Peyer's patch (tissue), 4 donors: ENCODE data around the gene COMMD7. TPM values are rescaled to one million over a fixed set of nuclear protein-coding genes. Genes with fewer than 3 reads are reported as not detected.

ENCODE experiments used
- DNase-seq, 3 donors: peaks; one replicate each; pipeline ENCODE4 v3.0.0-alpha.2; 2017 to 2019
- H3K27ac ChIP-seq, 4 donors: fragments of 200-600 bp; sonication (generic); one replicate each; pipeline ENCODE4 v1.5.1; 2016 to 2019
- H3K27me3 ChIP-seq, 2 donors: fragments of 200-600 bp; sonication (generic); one replicate each; pipeline ENCODE4 v1.5.1; 2019
- H3K36me3 ChIP-seq, 3 donors: fragments of 200-600 bp; sonication (generic); one replicate each; pipeline ENCODE4 v1.5.1; 2016 to 2019
- H3K4me1 ChIP-seq, 4 donors: fragments of 200-600 bp; sonication (generic); one replicate each; pipeline ENCODE4 v1.5.1; 2016 to 2019
- H3K4me3 ChIP-seq, 4 donors: fragments of 200-600 bp; sonication (generic); 1 replicate in 3 of 4; 2 replicates in 1 of 4; pipeline ENCODE4 v1.5.1; 2016 to 2019; ENCODE audit warnings: mild to moderate bottlenecking in 1 of 4
- H3K9me3 ChIP-seq, 4 donors: fragments of 200-600 bp; sonication (generic); one replicate each; pipeline ENCODE4 v1.5.1; 2016 to 2019; ENCODE audit warnings: mild to moderate bottlenecking in 1 of 4
- CTCF ChIP-seq, 6 experiments: fragments of 450-650 bp in 4 of 6; fragments of 200-600 bp in 2 of 6; sonication (generic) in 1 of 6; IDR thresholded peaks; one replicate each; pipeline ENCODE4 v1.5.1; 2017 to 2019; ENCODE audit warnings: antibody characterized with exemption in 6 of 6, mild to moderate bottlenecking in 3 of 6, moderate library complexity in 1 of 6
- POLR2A ChIP-seq, 2 donors: fragments of 450-650 bp; IDR thresholded peaks; one replicate each; pipeline ENCODE4 v1.5.1; 2017; ENCODE audit warnings: antibody characterized with exemption in 2 of 2, mild to moderate bottlenecking in 2 of 2, moderate library complexity in 2 of 2
- total RNA-seq, 4 donors: library from RNA; depleted of rRNA; stranded (reverse); fragments of >200 nt; gene quantifications; one replicate each; pipeline ENCODE4 v1.1.0, GENCODE V29; 2016

COMMD7 gene
- total RNA-seq, 4 donors from 2014 or later: 7.9 to 16.3 (median 10.5) TPM

- Histone ChIP-seq H3K4me3 (no peak overlapping the region), H3K4me1 (peaks cover 0 to 8% (median 0%) of the 10 kb centered on the region in 4 donors), H3K36me3 (no peaks in the 10 kb centered on the region), H3K27ac (no peak overlapping the region), H3K27me3 (no peaks in the 10 kb centered on the region), H3K9me3 (no peaks in the 10 kb centered on the region)
- no peak for DNase-seq
- no peak for TF ChIP-seq POLR2A (IDR thresholded peaks at IDR 0.05)
- no peak for TF ChIP-seq CTCF (IDR thresholded peaks at IDR 0.05)
Measured at GRCh38 chr20:32661820-32662528, 81.3 kb downstream of the COMMD7 start.

GRCh38 chr20:32660661-32661060, 82.6 kb downstream of the COMMD7 start:
- H3K9me3 ChIP-seq: no peaks in the 10 kb centered on the region
- DNase-seq: no peak
- TF ChIP-seq POLR2A (IDR thresholded peaks at IDR 0.05): no peak
- no peak for TF ChIP-seq CTCF (IDR thresholded peaks at IDR 0.05)
- no peaks in the 10 kb centered on the region for H3K36me3 ChIP-seq
- H3K4me1 ChIP-seq: peaks cover 0 to 4% (median 0%) of the 10 kb centered on the region in 4 donors
- H3K4me3 ChIP-seq: no peak overlapping the region
- H3K27ac ChIP-seq: no peak overlapping the region
- H3K27me3 ChIP-seq: no peaks in the 10 kb centered on the region

GRCh38 chr20:32656827-32657226, 86.4 kb downstream of the COMMD7 start:
- no peak overlapping the region for H3K27ac ChIP-seq
- H3K9me3 ChIP-seq: no peaks in the 10 kb centered on the region
- H3K4me1 ChIP-seq: peaks cover 0 to 4% (median 0%) of the 10 kb centered on the region in 4 donors
- no peak for TF ChIP-seq POLR2A (IDR thresholded peaks at IDR 0.05)
- no peak for TF ChIP-seq CTCF (IDR thresholded peaks at IDR 0.05)
- no peaks in the 10 kb centered on the region for H3K27me3 ChIP-seq
- DNase-seq: no peak
- no peak overlapping the region for H3K4me3 ChIP-seq
- no peaks in the 10 kb centered on the region for H3K36me3 ChIP-seq

GRCh38 chr20:32655903-32656512, 87.3 kb downstream of the COMMD7 start:
- Histone ChIP-seq H3K9me3 (no peaks in the 10 kb centered on the region), H3K27me3 (no peaks in the 10 kb centered on the region), H3K4me1 (peaks cover 0 to 4% (median 0%) of the 10 kb centered on the region in 4 donors), H3K36me3 (no peaks in the 10 kb centered on the region), H3K4me3 (no peak overlapping the region), H3K27ac (no peak overlapping the region)
- no peak for DNase-seq
- TF ChIP-seq CTCF (IDR thresholded peaks at IDR 0.05): no peak
- TF ChIP-seq POLR2A (IDR thresholded peaks at IDR 0.05): no peak

- Histone ChIP-seq H3K36me3 (no peaks in the 10 kb centered on the region), H3K27me3 (no peaks in the 10 kb centered on the region), H3K4me1 (peaks cover 0 to 4% (median 0%) of the 10 kb centered on the region in 4 donors), H3K9me3 (no peaks in the 10 kb centered on the region), H3K27ac (no peak overlapping the region), H3K4me3 (no peak overlapping the region)
- DNase-seq: peak; percentile 81 to 94 (median 87)
- TF ChIP-seq POLR2A (IDR thresholded peaks at IDR 0.05) (no peak), CTCF (IDR thresholded peaks at IDR 0.05) (peak; percentile 84 to 98 (median 96))
Measured at GRCh38 chr20:32652739-32653526, 90.3 kb downstream of the COMMD7 start.

Other genes starting within 250 kb of the COMMD7 start
- gene NOL4L, start 158.1 kb downstream of the COMMD7 start, total RNA-seq: 100 to 1,000 TPM in 2 of 4 donors, 10 to 100 TPM in 2; 44.6 to 134 (median 109) TPM
- not detected for gene C20orf203, start 69.5 kb downstream of the COMMD7 start, total RNA-seq
- 1 to 10 TPM in 1 of 4 donors, under 1 TPM in 3; 0.67 to 4.1 (median 0.86) TPM for gene DNMT3B, start 18.9 kb upstream of the COMMD7 start, total RNA-seq
- 10 to 100 TPM; 39.2 to 84.2 (median 41.9) TPM for gene MAPRE1, start 76.5 kb upstream of the COMMD7 start, total RNA-seq
- under 1 TPM in 1 of 4 donors, not detected in 3; 0.83 TPM for gene EFCAB8, start 115.5 kb upstream of the COMMD7 start, total RNA-seq